HG03280 (cell line): Measurements from ENCODE around the gene CEBPZ.

Experiments used
- ATAC-seq: cut with Tn5 transposase; IDR thresholded peaks from one replicate; pipeline ENCODE4 v1.9.1; 2021; ENCODE audit warnings: mild to moderate bottlenecking, moderate library complexity; ENCODE audit not compliant: unreplicated experiment

Gene CEBPZ

DNA sequence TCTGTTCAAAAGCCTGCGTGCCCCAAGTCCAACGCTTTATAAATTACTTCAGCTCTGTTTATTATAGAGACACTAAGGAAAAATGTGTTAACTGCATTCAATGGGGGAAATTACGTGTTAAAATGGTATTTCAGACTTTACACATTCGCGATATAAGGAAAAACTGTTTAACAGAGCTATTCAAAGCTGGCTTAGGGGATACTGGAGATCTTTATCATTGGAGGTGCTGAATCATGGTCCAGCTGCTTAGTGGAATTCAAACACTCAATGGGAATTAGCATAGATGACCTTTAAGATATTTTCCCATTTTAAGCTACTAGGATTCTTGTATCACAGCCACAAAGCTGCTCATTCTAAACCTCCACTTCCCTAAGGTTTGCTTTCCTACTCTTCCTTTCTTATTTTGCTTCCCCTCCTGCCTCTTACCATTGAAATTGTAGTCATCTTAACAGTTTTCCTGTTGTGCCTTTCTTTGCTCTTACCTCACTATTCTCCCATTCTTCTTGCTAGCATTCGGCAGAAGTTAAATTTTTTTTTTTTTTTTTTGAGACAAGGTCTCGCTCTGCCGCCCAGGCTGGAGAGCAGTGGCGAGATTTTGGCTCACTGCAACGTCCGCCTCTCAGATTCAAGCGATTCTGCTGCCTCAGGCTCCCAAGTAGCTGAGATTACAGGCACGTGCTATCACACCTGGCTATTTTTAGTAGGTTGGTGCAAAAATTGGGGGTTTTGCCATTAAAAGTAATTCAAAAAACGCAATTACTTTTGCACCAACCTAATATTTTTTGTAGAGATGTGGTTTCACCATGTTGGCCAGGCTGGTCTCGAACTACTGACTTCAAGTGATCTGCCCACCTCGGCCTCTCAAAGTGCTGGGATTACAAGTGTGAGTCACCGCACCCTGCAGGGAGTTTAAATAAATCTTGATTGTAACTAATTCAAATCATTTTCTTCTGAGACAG, 49.4 kb downstream of the CEBPZ start:
- ATAC-seq = no peak

DNA sequence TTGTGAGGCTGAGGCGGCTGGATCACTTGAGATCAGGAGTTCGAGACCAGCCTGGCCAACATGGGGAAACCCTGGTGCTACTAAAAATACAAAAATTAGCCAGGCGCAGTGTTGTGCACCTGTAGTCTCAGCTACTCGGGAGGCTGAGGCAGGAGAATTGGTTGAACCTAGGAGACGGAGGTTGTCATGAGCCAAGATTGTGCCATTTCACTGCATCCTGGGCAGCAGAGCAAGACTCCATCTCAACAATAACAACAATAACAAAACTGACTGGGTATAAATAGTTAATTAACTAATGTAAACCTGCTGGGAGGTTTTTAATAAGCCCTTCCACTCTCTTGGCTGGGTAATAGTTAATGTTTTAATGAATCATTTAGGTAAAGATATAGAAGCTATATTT, 50.8 kb downstream of the CEBPZ start:
- ATAC-seq = no peak

DNA sequence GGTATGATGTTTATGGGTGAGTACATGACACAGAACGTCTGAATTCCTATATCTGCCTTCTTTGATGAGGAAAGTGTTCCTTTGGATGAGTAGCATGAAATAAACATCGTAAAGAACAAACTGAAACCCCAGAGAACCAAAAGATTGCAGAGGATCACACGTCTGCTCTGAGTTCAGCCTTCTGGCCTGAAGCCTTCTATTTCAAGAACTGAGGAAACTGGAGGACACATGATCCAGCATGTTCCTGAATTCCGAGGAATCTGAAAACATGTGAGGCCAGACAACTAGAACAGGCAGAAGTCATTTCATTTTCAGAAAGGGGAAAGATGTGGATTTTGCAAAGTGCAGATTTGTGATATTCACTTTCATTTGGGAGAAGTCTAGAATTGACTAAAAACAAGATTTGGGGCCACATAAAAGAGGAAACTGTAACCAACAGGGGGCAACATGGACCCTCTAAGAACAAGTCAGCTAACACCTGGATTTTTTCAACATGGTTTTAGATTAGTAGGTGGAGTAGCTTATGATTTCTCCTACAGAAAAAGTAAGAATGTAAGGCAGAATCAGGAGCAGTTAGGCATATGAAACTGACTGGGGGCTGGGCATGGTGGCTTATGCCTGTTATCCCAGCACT, 51.3 kb downstream of the CEBPZ start:
- no peak for ATAC-seq

DNA sequence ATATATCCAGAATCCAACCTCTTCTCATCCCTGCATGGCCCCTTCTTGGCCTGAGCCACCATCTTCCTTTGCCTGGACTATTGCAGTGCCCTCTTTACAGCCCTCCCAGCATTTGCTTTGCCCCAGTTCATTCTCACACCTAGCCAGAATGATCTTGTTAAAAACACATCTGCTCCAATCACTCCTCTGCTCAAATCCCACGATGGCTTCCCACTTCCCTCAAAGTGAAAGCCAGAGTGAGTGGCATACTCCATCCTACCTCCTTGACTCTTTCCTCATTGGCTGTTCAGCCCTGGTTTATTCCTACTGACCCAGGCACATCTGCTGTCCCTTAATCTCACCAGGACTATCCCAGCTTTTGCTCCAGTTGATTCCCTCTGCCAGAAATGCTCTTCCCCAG, 57.7 kb downstream of the CEBPZ start:
- no peak for ATAC-seq

DNA sequence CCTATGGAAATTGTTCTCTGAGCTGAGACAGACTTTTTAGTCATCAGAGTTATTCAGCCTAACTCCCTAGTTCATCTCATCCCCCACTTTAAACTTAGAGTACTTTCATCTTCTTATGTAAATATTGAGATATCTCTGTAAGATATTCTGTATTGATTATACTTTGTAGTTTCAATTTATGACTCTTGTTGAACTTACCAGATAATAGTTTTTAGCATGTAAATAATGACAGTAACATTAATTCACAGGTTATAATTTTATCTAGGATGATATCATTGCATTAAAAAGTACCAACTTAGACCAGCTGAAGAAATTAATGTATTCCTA, 59.8 kb downstream of the CEBPZ start:
- ATAC-seq = no peak

DNA sequence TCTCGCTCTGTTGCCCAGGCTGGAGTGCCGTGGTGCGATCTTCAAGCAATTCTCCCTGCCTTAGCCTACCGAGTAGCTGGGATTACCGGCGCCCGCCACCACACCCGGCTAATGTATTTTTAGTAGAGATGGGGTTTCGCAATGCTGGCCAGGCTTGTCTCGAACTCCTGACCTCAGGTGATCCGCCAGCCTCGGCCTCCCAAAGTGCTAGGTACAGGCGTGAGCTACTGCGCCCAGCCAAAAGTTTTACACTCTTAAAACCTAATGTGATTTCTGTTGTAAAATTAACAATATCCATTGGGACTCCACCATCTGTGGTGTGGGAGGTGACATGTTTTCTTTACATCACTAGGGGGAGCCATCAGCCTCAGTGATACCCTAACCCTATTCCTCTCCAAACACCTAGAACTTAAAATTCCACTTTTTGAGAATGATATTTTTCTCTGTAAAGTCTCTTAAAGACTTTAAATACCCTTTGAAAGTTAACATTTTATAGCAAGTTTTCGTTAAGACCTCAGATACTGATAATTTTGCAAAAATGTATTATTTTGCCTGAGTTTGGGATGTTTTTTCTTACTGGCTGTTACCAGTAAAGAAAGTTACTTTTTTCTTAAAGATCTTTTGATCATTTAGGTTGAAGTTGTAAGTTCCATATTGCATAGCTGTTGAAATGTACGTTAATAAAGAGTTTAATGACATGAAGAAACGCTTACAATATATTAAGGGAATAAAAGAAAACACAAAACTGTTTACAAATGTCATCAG, 63.0 kb downstream of the CEBPZ start:
- ATAC-seq = peak; percentile 78

DNA sequence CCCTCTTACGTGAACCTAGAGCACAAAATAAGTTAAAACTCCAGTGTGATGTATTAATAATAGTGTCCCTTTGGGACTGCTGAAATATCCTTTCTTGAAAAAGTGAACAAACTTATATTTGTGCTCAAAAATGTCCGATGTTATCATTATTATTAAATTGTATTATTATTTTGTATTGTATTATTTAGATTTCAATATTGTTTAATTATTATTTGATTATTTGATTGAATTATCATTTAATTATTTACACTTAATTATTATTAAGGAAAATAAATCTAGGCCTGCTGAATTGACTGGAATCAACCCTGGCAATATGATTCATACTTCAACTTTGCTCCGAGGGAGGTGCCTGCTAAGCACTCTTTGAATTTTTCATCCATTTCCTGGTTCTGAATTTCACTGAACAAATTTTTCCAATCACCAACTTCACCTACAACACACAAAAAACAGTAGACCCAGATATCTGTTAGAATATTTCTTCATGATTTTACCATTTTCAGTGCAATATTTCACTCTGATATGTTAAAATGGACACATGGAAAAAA, 63.7 kb downstream of the CEBPZ start:
- no peak for ATAC-seq

DNA sequence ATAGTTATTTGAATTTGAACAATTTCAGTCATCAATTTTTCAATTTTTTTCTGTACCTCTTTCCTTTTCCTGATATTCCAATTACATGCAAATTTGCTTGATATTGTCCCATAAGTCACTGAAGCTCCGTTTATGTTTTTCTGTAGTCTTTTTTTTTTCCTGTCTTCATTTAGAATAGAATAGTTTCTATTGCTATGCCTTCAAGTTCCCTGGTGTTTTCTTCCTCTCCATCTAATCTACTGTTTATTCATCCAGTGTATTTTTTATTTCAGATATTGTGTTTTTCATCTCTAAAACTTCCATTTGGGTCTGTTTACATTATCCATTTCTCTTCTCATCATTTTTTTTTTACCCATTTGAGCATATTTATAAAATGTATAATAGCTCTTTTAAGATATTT, 66.6 kb downstream of the CEBPZ start:
- no peak for ATAC-seq

DNA sequence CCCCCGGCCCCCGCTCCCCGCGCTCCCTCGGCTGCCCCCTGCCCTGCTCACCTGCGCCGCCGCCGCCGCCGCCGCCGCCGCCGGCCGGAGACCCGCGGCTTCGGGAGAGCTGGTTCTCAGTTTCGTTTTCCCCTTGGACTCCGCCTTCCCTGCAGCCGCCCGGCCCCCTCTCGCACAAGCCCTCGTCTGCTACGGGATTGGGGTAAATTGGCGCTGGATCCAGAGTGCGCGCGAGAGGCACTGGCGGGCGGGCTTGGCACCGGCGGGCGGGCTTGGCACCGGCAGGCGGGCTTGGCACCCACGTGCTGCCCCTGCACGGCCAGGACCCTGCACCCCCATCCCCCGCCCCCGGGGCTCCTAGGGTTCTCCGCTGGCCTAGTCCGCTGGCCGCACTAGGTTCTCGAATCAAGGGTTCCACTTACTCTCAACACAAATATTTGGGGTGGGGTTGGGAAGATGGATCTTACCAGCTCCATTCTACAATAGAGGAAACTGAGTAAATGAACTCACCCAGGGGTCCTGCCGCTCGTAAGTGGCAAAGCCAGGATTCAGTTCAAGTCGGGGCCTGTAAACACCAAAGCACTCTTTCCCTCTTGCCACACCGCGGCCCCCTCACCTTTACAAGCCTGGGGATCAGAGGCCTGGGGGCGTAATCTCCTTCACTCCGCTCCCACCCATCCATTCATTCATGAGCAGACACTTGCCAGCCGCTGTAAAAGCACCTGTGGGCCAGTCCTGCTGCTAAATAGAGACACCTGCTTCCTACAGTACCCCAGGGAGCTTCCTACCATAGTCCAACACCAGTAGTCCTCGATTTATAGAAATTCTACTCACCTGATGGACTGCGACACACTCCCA, 74.3 kb downstream of the CEBPZ start, which contains the start of gene EIF2AK2:
Gene EIF2AK2 (minus strand): TSS at position 124 of the 858 bp plus-strand sequence. CDS start 9,174 bp downstream, outside the sequence.
- peak; percentile 91 for ATAC-seq

DNA sequence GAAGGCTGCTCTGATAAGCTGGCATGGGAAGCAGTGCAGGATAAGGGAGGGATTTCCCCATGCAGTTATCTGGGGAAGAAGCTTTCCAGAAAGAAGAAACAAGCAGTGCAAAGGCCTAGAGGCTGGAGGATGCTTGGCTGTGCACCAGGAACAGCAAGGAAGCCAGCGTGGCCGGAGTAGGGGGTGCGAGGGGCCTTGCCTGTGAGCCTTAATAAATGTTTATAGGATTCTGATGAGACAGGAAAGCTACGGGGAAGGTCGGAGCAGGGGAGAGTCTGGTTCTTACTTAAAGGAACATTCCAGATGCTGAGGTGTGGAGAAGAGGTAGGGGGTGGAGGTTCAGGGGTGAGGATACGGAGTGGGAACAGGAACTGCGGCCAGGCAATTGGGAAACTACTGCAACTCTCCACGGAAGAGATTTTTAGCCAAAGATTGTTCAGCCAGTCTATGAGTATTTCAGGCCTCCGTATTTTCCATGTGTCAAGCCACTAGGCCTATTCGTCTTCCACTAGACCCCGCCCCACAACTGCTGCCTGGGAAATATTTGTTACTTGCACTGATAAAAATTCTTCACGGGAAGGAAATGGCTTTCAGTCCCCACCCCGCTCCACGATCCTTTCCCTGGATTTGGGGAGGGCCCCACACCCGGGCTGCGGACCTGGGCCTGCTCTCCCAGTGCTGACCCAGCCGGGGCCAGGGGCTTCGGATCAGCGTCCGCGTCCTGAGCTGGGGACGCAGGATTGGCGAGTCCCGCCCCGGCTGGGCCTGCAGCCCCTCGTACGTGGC, 75.1 kb downstream of the CEBPZ start:
- ATAC-seq = peak; percentile 6

DNA sequence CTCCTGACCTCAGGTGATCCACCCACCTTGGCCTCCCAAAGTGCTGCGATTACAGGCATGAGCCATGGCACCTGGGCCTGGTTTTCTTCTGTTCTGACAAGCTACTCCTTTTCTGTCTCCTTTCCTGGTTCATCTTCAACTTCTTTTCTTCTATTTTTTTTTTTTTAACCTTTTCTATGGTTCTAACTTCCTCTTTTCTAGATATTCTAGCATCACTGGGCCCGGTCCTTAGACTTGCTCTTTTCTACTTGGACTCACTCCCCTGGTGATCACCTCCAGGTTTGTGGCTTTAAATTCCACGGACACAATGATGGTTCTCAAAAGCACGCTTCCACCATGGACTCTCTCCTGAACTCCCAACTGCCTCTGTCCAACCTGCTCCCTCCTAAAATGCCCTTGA, 76.6 kb downstream of the CEBPZ start:
- ATAC-seq = no peak

DNA sequence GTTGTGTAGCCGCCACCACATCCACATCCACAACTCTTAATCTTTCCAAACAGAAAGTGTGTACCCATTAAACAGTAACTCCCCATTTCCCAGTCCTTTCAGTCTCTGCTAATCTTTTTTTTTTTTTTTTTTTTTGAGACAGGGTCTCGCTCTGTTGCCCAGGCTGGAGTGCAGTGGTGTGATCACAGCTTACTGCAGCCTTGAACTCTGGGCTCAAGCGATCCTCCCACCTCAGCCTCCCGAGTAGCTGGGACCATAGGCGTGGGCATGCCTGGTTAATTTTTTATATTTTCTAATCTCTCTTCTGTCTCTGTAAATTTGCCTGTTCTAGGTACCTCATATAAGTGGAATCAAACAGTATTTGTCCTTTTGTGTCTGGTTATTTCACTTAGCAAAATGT, 78.2 kb downstream of the CEBPZ start:
- ATAC-seq = no peak
